Measurements from ENCODE around the gene BTNL2. TPM values are rescaled to one million over a fixed set of nuclear protein-coding genes. Genes with fewer than 3 reads are reported as not detected.

BTNL2 gene
- total RNA-seq, 1 experiment from 2014 or later: not detected

DNA sequence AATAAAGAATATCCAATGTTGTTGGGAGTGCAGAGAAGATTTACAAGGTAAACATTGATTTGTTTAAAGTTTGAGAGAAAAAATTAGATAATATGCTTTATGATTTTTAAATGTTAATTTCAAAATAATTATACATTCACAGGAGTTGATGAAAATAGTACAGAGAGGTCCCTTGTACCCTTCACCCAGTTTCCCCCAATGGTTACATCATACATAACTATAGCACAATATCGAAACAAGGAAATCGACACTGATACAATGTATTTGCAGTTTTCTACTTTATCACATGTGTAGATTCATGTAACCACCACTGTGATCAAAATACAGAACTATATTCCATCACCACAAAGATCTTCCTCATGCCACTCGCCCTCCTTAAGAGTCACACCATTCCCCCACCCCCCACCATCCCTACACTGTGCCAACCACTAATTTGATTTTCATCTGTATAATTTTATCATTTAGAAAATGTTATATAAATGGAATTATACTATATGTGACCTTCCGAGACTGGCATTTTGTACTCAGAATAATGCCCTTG is 21.0 kb upstream of the BTNL2 start:
- POLR2A ChIA-PET (ENCODE audit: unreplicated experiment): no interaction called here
- DNase-seq: no peak
- Histone ChIP-seq H3K27me3 (ENCODE audit: insufficient read depth, low read depth) (peaks cover 14% of the 10 kb centered on the region; the same call in 1 of the 2 replicates), H3K4me1 (replicated peaks; ENCODE audit: insufficient read depth) (no peaks in the 10 kb centered on the region), H2AFZ (no peak overlapping the region), H3K9me3 (ENCODE audit: insufficient read depth, low read depth) (no peaks in the 10 kb centered on the region), H3K4me3 (no peak overlapping the region), H3F3A (ENCODE audit: insufficient read depth, low read depth) (no peaks in the 10 kb centered on the region), H4K20me1 (ENCODE audit: insufficient read depth) (no peaks in the 10 kb centered on the region), H3K27ac (no peak overlapping the region), H3K9me2 (ENCODE audit: insufficient read depth) (no peaks in the 10 kb centered on the region), H3K4me2 (no peak overlapping the region), H3K36me3 (ENCODE audit: low read depth) (no peaks in the 10 kb centered on the region), H3K79me2 (ENCODE audit: low read depth) (no peaks in the 10 kb centered on the region)
- BruUV-seq (replicated peaks): no TSS peak
- TF ChIP-seq EZH2 (IDR thresholded peaks at IDR 0.05; ENCODE audit: low read depth): no peak
- TF ChIP-seq, protein P1, sequence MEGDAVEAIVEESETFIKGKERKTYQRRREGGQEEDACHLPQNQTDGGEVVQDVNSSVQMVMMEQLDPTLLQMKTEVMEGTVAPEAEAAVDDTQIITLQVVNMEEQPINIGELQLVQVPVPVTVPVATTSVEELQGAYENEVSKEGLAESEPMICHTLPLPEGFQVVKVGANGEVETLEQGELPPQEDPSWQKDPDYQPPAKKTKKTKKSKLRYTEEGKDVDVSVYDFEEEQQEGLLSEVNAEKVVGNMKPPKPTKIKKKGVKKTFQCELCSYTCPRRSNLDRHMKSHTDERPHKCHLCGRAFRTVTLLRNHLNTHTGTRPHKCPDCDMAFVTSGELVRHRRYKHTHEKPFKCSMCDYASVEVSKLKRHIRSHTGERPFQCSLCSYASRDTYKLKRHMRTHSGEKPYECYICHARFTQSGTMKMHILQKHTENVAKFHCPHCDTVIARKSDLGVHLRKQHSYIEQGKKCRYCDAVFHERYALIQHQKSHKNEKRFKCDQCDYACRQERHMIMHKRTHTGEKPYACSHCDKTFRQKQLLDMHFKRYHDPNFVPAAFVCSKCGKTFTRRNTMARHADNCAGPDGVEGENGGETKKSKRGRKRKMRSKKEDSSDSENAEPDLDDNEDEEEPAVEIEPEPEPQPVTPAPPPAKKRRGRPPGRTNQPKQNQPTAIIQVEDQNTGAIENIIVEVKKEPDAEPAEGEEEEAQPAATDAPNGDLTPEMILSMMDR (conservative IDR thresholded peaks at IDR 0.05): no peak
- intact Hi-C loops (cut with micrococcal nuclease; ENCODE audit: unreplicated experiment): no loop called here
- CTCF ChIA-PET: no interaction called here

GRCh38 chr6:32427218-32427617 is 20.2 kb upstream of the BTNL2 start:
- H3K27me3 ChIP-seq (ENCODE audit: insufficient read depth, low read depth): peaks cover 14% of the 10 kb centered on the region
- no peaks in the 10 kb centered on the region for H3K36me3 ChIP-seq (ENCODE audit: low read depth)
- no TSS peak for BruUV-seq (replicated peaks)
- DNase-seq: no peak
- ChIA-PET CTCF (no interaction called here), POLR2A (ENCODE audit: unreplicated experiment) (no interaction called here)
- no peak overlapping the region for H2AFZ ChIP-seq
- TF ChIP-seq, protein P1 (conservative IDR thresholded peaks at IDR 0.05): no peak
- no peak for TF ChIP-seq EZH2 (IDR thresholded peaks at IDR 0.05; ENCODE audit: low read depth)
- no peaks in the 10 kb centered on the region for H4K20me1 ChIP-seq (ENCODE audit: insufficient read depth)
- no peak overlapping the region for H3K4me3 ChIP-seq
- no peaks in the 10 kb centered on the region for H3K9me3 ChIP-seq (ENCODE audit: insufficient read depth, low read depth)
- H3K9me2 ChIP-seq (ENCODE audit: insufficient read depth): no peaks in the 10 kb centered on the region
- no peaks in the 10 kb centered on the region for H3F3A ChIP-seq (ENCODE audit: insufficient read depth, low read depth)
- H3K4me1 ChIP-seq (replicated peaks; ENCODE audit: insufficient read depth): no peaks in the 10 kb centered on the region
- no peaks in the 10 kb centered on the region for H3K79me2 ChIP-seq (ENCODE audit: low read depth)
- intact Hi-C loops (cut with micrococcal nuclease; ENCODE audit: unreplicated experiment): no loop called here
- no peak overlapping the region for H3K27ac ChIP-seq
- no peak overlapping the region for H3K4me2 ChIP-seq

- Histone ChIP-seq H3K4me2 (no peak overlapping the region), H3F3A (ENCODE audit: insufficient read depth, low read depth) (no peaks in the 10 kb centered on the region), H3K27ac (no peak overlapping the region), H3K79me2 (ENCODE audit: low read depth) (no peaks in the 10 kb centered on the region), H2AFZ (no peak overlapping the region), H3K9me2 (ENCODE audit: insufficient read depth) (no peaks in the 10 kb centered on the region), H3K27me3 (ENCODE audit: insufficient read depth, low read depth) (peaks cover 16% of the 10 kb centered on the region), H3K4me1 (replicated peaks; ENCODE audit: insufficient read depth) (no peaks in the 10 kb centered on the region), H3K4me3 (no peak overlapping the region), H3K9me3 (ENCODE audit: insufficient read depth, low read depth) (no peaks in the 10 kb centered on the region), H4K20me1 (ENCODE audit: insufficient read depth) (no peaks in the 10 kb centered on the region), H3K36me3 (ENCODE audit: low read depth) (no peaks in the 10 kb centered on the region)
- TF ChIP-seq EZH2 (IDR thresholded peaks at IDR 0.05; ENCODE audit: low read depth): no peak
- TF ChIP-seq, protein P1 (conservative IDR thresholded peaks at IDR 0.05): no peak
- intact Hi-C loops (cut with micrococcal nuclease; ENCODE audit: unreplicated experiment): no loop called here
- CTCF ChIA-PET: interaction anchor here (0.5 kb wide), 1 partner anchor 191 kb away, joined by 6 read pairs; no protein-coding TSS in a partner anchor
- DNase-seq: no peak
- no TSS peak for BruUV-seq (replicated peaks)
- POLR2A ChIA-PET (ENCODE audit: unreplicated experiment): no interaction called here
These were observed 19.4 kb upstream of the BTNL2 start for GRCh38 chr6:32426338-32426737.
